Upper lobe of right lung (tissue), 1 donor: Measurements from ENCODE around the gene ARTN. TPM values are rescaled to one million over a fixed set of nuclear protein-coding genes. Genes with fewer than 3 reads are reported as not detected.

Experiments
- ATAC-seq: fragments of 200-7000 bp; cut with Tn5 transposase; one replicate; pipeline ENCODE4 v1.9.1; 2020; ENCODE audit warnings: mild to moderate bottlenecking, moderate library complexity
- DNase-seq: peaks from one replicate; pipeline ENCODE4 v3.0.0-alpha.2; 2020
- H3K27ac ChIP-seq: fragments of 200-600 bp; one replicate; pipeline ENCODE4 v1.8.0; 2022
- H3K27me3 ChIP-seq: fragments of 200-600 bp; one replicate; pipeline ENCODE4 v1.8.0; 2022; ENCODE audit warnings: mild to moderate bottlenecking
- H3K36me3 ChIP-seq: fragments of 200-600 bp; one replicate; pipeline ENCODE4 v1.8.0; 2022
- H3K4me1 ChIP-seq: fragments of 200-600 bp; one replicate; pipeline ENCODE4 v1.8.0; 2022
- H3K4me3 ChIP-seq: fragments of 200-600 bp; one replicate; pipeline ENCODE4 v1.8.0; 2022; ENCODE audit warnings: mild to moderate bottlenecking
- H3K9me3 ChIP-seq: fragments of 200-600 bp; one replicate; pipeline ENCODE4 v1.8.0; 2022
- intact Hi-C: fragments of 100-400 bp; cut with DNase I; formaldehyde crosslinking; loops from one replicate; pipeline ENCODE4 v1.11.0; 2022
- total RNA-seq: library from RNA; stranded (reverse); fragmentation: NEBNext Ultra II Directional; extraction: Animal tissue kit (Norgen Biotek cat#: 25700); gene quantifications from one replicate; pipeline ENCODE4 v1.2.1, GENCODE V29; 2021
- TF ChIP-seq, protein P1 (sequence below): fragments of 200-600 bp; IDR thresholded peaks from one replicate; pipeline ENCODE4 v1.8.0; 2022; ENCODE audit warnings: antibody characterized with exemption
- donor health status: DM: no; HTN: yes; CAD: no; lungs with severe emphysema.

Gene ARTN
- total RNA-seq, 1 donor from 2014 or later: 0.43 TPM

DNA sequence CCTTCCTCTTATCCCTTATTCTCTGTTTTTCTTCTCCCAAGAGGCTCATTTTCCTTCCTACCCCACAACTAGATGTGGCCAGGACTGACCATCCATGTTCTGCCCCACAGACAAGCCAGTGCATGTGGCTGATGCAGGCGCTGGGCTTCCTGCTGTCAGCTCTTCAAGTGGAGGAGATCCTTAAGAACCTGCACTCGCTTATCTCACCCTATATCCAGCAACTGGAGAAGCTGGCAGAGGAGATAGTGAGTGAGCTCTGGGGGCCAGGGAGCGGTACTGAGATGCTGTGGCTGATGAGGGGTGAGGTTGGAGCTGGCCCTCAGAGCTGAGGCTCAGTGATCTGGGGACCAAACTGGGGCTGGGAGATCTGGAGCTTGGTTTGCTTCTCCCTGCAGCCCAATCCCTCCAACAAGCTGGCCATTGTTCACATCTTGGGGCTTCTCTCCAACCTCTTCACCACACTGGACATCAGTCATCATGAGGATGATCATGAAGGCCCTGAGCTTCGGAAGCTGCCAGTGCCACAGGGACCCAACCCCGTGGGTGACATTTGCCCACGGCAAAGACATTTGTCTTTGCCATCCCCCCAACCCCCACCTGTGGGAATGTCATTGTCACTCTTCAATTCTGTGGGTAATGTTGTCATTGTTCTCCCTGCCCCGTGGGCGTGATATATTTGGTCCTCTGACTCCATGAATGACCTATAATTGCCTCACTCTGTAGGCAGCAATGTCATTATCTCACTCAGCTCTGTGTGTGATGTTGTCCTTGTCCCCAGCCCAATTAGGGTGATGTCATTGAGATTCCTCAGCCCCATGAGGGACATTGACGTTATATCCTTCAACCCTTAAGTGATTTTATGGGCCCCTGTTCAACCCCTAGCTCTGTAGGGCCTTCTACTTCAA, 25.0 kb downstream of the ARTN start:
- Histone ChIP-seq H3K27me3 (no peaks in the 10 kb centered on the region), H3K9me3 (no peaks in the 10 kb centered on the region), H3K36me3 (peaks cover 56% of the 10 kb centered on the region), H3K4me1 (no peaks in the 10 kb centered on the region), H3K27ac (no peak overlapping the region), H3K4me3 (no peak overlapping the region)
- ATAC-seq: no peak
- TF ChIP-seq, protein P1, sequence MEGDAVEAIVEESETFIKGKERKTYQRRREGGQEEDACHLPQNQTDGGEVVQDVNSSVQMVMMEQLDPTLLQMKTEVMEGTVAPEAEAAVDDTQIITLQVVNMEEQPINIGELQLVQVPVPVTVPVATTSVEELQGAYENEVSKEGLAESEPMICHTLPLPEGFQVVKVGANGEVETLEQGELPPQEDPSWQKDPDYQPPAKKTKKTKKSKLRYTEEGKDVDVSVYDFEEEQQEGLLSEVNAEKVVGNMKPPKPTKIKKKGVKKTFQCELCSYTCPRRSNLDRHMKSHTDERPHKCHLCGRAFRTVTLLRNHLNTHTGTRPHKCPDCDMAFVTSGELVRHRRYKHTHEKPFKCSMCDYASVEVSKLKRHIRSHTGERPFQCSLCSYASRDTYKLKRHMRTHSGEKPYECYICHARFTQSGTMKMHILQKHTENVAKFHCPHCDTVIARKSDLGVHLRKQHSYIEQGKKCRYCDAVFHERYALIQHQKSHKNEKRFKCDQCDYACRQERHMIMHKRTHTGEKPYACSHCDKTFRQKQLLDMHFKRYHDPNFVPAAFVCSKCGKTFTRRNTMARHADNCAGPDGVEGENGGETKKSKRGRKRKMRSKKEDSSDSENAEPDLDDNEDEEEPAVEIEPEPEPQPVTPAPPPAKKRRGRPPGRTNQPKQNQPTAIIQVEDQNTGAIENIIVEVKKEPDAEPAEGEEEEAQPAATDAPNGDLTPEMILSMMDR: no peak
- DNase-seq: no peak
- intact Hi-C loops: no loop called here

DNA sequence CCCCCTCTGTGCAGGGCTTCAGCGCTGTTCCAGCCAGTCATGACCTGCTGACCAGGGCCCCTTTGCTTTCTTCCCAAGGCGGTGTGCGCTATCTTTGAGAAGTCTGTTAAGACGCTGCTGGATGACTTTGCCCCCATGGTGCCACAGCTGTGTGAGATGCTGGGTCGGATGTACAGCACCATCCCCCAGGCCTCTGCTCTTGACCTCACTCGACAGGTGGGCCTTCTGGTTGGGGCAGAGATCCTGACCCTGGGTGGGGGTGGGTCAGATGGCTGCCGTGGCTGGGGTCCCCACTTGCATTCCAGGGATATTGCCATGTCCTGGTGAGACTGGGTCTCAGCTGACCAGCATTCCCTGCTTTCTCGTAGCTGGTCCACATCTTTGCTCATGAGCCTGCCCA, 27.2 kb downstream of the ARTN start:
- intact Hi-C loops: no loop called here
- TF ChIP-seq, protein P1: no peak
- ATAC-seq: no peak

DNA sequence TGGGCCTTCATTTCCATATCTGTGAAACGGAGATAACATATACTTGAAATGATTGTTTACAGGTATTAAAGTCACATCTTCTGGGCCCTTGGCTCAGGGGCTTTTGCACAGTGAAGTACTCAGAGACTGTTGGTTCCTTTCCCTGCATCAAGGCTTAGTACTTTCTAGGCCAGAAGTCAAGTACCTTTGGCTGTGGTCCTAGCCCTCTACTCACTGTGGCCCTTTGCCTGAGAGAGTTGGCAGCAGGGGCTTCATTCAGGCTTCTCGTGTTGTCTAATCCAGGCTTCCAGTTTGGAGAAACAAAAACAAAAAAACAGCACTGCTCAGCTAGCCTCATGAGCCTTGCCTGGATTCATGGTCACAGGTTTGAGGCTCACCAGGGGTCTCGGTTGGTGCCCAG, 28.1 kb downstream of the ARTN start:
- TF ChIP-seq, protein P1: no peak
- Histone ChIP-seq H3K4me3 (no peak overlapping the region), H3K4me1 (no peaks in the 10 kb centered on the region), H3K27me3 (no peaks in the 10 kb centered on the region), H3K36me3 (peaks cover 51% of the 10 kb centered on the region), H3K27ac (no peak overlapping the region), H3K9me3 (no peaks in the 10 kb centered on the region)
- ATAC-seq (no peak), DNase-seq (no peak)
- intact Hi-C loops: no loop called here

More for the DNA sequence above, 27.2 kb downstream of the ARTN start:
- H3K27ac ChIP-seq: no peak overlapping the region
- no peak overlapping the region for H3K4me3 ChIP-seq
- no peak for DNase-seq
- peaks cover 56% of the 10 kb centered on the region for H3K36me3 ChIP-seq
- no peaks in the 10 kb centered on the region for H3K9me3 ChIP-seq
- H3K27me3 ChIP-seq: no peaks in the 10 kb centered on the region
- no peaks in the 10 kb centered on the region for H3K4me1 ChIP-seq

DNA sequence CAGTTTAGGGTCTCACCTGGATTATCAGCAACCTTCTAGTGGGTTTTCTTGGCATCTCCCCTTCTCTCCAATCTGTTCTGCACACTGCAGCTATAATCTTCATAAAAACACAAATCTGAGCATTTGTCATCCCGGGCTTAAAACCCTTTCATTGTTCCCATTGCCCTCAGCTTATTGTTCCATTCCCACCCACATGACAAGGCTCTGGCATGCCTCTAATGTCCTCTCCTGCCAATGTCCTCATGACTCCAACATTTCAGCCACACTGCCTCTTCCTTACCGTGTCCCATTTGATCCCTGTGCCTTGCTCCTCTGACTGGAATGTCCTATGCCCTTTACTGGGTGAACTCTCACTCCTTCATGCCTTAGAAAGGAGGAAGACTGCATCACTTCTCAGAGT, 28.7 kb downstream of the ARTN start:
- Histone ChIP-seq H3K36me3 (peaks cover 46% of the 10 kb centered on the region), H3K4me1 (no peaks in the 10 kb centered on the region), H3K9me3 (no peaks in the 10 kb centered on the region), H3K4me3 (no peak overlapping the region), H3K27me3 (no peaks in the 10 kb centered on the region), H3K27ac (no peak overlapping the region)
- intact Hi-C loops: no loop called here
- TF ChIP-seq, protein P1: no peak
- ATAC-seq (no peak), DNase-seq (no peak)

DNA sequence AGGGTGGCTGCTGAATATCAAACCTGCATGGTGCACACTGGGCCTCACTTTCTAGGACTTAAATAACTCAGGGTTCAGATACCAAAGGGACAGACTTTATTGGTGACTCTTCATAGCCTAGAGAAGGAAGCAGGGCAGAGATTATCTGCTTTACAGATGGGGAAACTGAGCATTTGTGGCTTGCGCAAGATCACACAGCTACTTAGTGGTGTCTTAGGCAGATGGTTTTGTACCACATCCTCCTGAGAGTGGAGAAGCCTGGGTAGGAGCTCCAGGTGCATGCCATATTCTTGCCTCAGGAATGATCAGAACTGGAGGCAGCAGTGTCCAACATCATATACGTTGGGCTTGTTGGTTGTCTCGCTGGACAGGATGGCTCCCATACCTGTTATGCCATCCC, 29.4 kb downstream of the ARTN start:
- ATAC-seq (no peak), DNase-seq (no peak)
- no peak overlapping the region for H3K27ac ChIP-seq
- intact Hi-C loops: no loop called here
- TF ChIP-seq, protein P1: no peak
- H3K4me1 ChIP-seq: no peaks in the 10 kb centered on the region
- no peak overlapping the region for H3K4me3 ChIP-seq
- no peaks in the 10 kb centered on the region for H3K9me3 ChIP-seq
- peaks cover 39% of the 10 kb centered on the region for H3K36me3 ChIP-seq
- no peaks in the 10 kb centered on the region for H3K27me3 ChIP-seq
